NK-92 treated with Interleukin-12 subunit alpha and Interleukin-12 subunit beta, amount 100 ng/mL, for 24 hours (cell line): Measurements from ENCODE around the gene GABRB2.
"Not testable (repeated sequence)": the region's sequence is repeated elsewhere in the genome, so short reads cannot be mapped to it uniquely, and the experiment has no call there.

Experiments
- DNase-seq: peaks from one replicate; lab custom pipeline; 2025; lab: John Stamatoyannopoulos, UW

GABRB2 gene

DNA sequence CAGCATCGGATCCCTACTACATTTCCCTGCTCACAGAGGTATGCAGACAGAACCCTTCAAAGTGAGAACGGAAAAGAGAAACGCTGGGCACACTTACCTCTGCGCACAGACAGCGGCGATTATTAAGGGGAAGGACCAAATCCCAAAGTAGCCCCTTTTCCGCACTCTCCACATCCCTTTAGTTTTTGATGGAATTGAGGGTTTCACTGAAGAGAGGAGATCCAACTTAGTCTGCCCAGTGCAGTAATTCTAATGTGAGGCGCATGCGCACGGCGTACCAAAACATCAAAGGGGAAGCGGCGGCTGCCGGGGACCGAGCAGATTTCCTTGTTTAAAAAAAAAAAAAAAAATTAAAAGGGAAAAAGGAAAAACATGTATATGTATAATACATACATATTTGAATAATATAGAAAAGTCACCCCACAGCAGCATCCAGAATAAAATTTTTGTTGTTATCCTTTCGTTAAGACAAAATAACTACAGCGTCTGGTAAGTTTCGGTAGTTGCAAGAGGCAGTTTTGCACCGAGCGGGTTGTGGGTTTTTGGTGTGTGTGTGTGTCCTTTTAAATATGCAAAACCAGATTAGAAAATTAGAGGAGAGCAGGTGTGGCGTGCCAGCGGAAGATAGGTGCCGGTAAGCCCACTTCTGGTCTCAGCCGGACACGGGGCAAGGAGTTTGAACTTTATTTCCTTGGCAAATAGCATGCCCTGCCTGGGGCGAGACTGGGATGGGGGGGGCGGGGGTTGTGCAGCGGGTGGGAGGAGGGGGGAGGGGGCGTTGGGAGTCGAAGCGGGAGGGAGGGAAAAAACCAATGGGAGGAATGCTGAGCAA lies at the start of gene GABRB2:
TSS of gene GABRB2 (minus strand) at position 256 of the 832 bp plus-strand sequence. CDS start at position 174, 82 bp downstream.
- DNase-seq, result no peak

DNA sequence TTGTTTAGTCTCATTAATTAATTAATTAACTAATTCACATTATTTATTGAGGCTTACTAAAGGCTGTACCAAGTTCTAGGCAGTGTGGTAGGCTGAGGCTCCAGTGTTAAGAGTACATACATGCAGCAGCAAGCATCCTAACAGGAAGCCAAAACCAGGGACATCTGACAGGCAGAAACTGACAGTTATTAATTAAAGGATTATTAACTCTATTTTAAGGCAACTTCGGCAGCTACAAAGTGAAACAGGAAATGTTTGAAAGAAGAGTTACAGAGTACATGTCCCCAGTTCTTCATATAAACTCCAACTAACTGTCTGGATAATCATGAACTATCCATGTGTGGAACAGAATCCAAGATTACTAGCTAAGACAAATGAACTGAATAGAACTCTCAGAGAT lies 39.3 kb upstream of the GABRB2 start:
- DNase-seq, result no peak

DNA sequence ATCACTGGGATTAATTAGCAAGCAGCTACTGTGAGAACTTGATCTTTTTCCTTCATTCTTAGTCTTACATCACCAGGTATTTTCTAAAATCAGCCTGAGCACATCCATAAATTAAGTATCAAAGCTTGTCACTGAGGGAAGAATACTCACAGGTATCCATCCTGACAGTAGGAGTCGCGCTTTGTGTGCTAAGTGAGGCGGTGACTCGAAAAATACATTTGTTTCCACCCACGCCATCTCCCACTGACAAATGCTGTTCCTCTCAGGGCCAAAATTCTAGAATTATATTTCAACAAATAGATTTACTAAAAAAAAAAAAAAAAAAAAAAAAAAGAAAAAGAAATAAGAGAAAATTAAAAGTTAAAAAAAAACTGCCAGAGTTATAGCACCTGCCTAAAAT lies 34.1 kb upstream of the GABRB2 start:
- DNase-seq, result no peak

DNA sequence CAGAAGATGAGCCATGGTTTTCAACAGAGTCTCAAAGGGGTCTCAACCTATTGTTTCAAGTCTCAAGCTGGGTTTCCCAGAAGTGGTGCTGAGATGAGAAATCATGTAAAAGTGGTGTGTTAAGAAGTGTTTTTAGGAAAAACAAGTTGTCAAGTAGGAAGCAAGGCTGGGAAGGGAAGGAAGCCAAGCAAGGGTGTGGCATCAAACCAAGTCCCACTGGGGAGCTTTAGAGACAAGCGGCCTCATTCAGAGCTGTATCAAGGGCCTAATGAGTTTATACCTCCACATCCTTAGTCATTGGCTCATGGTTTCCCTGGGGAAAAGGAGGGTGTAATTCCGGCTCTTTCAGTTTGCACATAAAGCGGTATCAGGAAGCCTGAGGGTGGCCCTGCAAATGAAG lies 26.4 kb upstream of the GABRB2 start:
- DNase-seq, result no peak

DNA sequence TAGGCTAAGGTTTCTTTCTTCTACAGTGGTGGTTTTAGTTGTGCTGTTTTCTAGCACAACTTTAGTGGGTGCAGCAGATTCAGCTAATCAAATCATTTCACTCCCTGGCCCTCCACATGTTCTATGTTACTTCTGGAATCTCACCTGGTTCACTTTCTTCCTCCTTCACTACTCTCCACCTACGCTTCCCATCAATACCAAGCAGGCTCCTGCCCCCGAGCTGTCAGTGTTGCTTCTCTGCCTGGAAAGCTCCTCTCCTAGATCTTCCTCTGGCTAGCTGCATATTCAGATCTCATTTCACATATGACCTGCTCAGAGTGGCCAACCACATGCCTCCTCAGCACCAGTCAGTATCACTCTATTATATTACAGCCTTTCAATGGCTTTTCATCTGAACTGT lies 19.6 kb upstream of the GABRB2 start:
- no peak for DNase-seq

DNA sequence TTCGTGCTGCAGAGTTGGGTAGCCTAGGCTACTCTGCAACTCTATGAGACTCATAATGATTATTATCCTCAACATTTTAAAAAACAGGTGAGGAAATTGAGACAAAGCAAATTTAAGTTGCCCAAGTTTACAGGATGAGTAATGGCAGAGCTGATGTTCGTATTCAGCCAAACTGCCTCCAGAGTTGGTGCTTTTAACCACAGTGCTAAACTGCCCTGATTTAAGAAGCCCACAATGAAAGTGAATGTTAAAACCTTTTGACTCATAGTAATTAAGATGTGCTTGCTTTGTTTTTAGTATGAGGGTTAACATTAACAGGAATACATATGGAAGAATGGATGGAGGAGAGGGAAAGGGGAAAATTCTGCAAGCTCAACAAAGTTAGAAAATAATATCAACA lies 15.9 kb upstream of the GABRB2 start:
- DNase-seq, result no peak

DNA sequence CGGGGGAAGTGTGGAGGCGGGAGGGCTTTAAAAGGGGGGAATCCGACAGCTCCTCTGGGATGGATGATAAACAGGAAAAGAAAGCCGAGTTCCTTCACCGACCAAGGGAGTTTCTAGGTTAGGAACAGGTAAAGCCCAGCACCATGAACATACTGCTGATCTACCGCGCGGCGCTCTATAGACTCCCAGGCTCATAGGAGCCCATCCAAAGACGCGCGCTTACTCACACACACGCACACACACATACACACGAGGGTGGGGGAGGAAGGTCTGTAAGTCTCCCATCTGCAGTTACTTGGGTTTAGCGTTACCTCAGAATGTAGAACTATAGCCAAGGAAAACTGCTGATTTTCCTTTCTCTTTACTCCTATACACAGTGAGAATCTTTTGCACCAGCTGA lies 2.6 kb upstream of the GABRB2 start:
- no peak for DNase-seq

DNA sequence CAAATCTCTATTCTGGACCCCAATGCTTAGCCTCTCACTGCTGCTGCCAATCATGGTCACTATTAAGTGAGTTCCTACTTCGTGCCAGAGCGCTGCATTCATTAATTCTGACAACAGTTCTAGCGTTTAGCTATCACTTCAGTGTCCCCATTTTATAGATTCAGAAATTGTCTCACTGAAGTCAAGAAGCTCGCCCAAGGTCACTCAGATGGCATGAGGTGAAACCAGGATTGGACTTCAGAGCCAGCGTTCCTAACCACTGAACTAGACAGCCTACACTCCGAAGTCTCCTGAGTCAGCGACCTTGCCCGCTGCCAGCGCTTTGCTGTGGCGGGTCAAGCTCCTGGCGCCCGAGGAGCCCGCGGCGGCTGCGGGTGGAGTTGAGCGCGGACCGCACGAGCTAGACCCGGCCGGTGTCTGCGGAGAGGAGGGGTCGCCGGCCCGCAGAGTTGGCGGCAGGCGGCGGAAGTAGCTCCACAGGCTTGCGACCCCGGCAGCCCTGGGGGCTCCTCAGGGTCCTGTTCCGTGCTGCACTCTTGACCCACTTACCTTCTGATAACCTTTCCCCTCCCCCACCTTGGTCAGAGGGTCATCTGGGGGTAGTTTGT lies 2.1 kb upstream of the GABRB2 start:
- no peak for DNase-seq

DNA sequence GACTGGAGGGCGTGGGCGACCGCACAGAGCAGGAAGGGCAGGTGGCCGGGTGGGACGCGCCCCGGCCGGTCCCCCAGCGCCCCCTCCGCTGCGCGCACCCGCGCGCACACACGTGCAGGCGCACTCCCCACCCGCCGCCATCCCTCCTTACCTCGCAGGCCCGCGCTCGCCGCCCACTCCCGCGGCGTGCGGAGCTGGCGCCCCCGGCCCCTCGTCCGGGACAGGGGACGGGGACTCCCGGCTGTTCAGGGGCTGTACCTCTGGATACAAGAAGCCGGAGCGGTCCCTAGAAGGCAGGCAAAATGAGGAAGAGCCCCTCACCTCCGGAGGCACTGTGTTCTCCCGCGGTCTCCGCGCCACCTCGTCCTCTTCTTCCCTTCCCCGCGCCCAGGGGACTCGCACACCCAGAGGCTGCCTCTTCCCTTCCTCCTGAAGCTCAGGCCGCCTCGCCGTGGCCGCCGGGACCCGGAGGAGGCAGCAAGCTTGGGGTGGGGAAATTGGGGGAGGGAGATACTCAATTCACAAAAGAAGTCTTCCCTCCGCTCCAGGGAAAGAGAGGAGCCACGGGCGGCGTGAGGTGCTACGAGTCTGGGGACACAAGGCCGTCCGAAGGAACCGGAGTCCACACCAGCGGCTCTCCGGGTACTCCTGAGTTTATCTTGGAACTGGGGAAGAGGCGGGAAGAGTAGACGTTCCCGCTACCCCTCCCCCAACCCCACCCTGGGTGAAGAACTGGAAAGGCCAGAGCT lies 1.4 kb upstream of the GABRB2 start:
- DNase-seq, result no peak

DNA sequence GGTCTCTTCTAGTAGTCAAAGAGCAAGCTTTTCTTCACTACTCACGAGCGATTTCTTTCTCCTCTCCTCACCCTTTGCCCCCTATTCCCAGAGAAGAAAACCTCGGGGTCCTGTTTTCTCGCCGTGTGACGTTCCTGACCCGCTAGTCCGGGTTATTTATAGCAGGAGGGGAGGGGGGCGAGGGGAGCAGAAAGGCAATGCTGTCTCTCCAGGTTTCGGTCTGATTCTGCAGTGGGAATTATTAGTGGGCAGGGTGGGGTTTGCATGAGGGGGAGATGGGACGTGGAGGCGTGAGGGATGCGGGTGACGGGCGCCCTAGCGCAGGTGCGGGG lies 847 bp upstream of the GABRB2 start:
- no peak for DNase-seq

DNA sequence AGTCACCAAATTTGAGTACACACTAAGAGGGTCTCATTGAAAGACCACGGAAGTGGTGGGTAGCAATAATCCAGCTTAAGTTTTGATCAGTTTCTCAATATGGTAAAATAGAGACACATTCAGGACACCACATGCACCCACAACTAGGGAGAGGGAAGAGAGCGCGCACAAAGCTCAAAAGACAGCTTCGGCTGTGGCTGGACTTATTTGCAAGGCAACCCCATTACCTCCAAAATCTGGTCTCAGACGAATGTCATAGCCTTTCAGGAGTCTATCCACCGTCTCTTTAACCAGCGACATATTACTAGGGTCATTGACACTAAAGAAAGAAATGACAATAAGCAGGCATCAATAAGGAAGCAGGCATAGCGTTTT lies 443 bp downstream of the GABRB2 start:
- DNase-seq, result no peak

DNA sequence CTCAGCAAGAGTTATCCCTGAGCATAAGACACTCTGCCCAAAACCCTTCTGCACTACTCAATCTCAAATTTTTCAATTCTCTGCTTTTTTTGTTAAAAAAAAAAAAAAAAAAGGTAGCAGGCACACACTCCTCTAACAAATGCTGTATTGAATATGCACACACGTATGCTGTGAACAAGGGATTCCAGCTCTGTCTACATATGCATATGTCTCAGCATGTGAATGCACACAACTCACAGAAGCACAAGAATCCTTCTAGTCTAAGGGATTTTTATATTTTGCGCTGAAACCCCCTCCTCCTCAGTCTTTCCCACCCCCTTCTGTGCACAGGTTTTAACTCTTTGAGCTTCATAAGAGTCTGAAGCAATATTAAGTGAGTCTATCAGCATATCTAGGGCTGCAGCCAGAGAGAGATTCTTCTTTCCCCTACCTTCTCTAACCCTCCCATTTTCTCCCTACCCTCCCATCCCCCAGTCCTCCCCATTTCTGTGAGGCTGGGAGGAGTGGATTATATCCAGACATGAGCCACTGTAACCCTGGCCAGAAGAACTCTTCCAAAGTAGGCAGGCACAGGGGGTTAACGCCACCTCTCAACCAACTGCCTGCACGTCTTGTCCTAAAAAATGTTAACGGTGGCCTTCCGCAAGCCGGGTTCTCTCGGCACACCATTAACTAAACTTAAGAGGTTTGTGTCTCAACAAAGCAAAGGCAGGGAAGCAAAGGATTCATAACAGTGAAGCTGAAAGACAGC lies 1.0 kb downstream of the GABRB2 start:
- no peak for DNase-seq

DNA sequence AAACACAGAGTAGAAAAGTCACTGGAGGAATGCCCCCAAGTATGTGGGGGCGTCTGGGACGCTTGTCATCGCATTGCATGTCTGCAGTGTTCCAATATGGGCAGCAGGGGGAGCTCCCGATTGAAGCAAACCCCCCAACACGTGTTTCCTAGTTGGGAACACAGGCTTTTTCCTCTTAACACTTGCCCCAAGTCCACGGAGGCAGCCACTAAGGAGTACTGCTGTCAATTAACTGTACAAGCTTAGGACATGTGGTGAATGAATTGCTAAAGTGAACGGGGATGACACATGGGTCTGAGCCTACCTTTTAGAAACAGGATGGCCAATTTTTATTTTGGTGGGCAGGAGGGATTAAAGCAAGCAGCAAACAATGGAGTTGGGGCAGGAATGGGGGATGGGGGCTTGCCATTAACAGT lies 2.2 kb downstream of the GABRB2 start:
- peak; percentile 12 for DNase-seq

DNA sequence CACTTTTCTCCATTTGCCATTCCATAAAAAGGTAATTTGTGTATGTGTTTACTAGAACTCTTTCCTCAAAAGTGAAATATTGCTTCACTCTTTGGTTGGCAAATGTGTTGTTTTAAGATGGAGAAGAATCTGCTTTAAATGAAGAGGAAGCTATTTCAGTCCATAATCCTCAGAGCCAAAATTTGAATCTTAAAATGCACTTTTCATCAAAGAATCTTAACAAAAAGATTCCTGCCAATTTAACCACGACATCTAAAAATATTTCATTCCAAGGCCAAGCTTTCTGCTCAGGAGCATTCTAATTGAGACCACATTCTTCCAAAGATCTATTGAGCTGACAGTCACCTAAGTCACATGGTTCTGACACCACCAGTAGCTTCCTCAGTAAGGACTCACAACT lies 7.5 kb downstream of the GABRB2 start:
- DNase-seq, result no peak

DNA sequence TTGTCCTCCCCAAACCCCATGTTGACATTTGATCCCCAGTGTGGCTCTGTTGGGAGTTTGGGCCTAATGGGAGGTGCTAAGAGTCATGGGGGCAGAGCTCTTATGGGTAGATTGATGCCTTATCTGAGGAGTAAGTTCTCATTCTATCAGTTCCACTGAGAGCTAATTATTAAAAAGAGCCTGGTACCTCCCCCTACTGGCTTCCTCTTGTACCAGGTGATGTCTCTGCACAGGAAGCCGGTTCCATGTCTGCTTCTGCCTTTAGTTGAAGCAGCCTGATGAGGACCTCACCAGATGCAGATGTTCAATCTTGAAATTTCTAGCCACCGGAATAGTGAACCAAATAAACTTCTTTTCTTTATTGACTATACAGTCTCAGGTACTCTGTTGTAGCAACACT lies 10.8 kb downstream of the GABRB2 start:
- DNase-seq, result no peak

DNA sequence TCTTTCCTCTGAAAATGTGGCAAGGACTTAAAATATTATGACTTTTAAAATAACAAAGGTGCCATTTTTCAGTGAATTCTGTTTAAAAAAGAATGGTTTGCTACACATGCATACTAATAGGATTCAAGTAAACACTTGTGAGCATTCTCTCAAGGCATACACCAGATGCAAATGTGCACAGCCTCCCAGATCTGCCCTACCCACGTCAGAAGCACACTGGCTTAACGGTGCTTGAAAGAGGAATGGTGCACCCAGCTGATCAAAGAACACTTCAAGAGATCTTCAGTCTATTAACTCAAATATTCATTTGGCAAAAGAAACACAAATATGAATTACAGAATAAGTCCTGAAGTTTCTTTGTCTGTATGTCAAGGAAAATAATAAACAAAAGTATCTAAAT lies 15.8 kb downstream of the GABRB2 start:
- DNase-seq, result no peak

DNA sequence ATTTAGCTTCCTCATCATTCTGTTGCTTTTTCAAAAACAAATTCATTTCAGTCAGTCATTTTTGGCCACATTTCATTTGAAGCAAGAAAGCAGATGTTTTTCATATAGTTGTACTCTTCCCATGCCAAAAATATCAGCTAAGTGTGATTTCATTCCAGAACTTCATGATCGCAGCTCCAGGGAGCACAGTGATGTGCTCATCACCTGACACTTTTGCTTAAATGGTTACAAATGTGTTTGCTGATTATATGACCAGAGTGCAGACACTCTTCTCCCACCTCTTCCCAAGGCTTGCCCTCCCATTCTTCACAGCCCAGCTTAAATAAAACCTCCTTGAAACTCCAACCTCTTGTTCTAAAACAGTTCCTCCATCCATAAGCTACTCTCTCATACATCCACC lies 32.6 kb downstream of the GABRB2 start:
- no peak for DNase-seq

DNA sequence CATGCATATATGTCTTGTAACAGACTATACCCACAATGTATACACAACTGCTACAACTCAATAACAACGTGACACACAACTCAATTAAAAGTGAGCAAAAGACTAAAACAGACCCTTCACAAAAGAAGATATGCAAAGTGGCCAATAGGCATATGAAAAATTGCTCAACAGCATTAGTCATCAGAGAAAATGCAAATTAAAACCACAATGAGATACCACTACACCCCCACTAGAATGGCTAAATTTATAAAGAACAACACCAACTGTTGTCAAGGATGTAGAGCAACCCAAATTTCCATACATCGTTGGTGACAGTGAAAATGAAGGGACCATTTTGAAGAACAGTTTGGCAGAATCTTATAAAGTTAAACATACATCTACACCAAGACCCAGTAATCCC lies 38.9 kb downstream of the GABRB2 start:
- no peak for DNase-seq

DNA sequence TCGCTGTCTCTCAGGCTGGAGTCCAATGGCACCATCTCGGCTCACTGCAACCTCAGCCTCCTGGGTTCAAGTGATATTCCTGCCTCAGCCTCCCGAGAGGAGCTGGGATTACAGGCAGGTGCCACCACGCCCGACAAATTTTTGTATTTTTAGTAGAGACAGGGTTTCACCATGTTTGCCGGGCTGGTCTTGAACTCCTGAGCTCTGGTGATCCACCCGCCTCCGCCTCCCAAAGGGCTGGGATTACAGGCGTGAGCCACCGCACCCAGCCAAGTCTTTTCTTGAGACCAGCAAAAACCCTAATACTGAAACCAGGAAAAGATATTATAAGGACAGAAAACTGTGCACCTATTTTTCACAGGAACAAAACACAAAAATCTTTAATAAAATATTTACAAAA lies 41.4 kb downstream of the GABRB2 start:
- DNase-seq, result not testable (repeated sequence)

DNA sequence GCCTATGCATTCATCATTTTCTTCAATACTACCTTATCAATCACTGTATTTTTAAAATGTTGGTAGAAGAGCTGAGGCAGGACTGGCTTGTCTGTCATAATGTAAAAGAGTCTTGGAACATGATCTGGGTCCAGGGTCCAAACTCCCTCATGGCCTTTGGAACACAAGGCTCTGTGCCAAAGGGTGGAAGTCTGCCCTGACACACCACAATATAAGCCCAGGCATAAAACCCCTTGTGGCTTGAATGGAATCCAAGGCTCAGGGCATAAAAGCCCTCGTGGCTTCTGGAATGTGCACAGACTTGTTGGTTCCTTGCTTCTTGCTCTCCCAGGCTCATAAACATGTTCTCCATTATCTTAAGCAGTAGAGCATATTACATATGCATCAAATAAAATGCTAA lies 48.0 kb downstream of the GABRB2 start:
- DNase-seq, result no peak

DNA sequence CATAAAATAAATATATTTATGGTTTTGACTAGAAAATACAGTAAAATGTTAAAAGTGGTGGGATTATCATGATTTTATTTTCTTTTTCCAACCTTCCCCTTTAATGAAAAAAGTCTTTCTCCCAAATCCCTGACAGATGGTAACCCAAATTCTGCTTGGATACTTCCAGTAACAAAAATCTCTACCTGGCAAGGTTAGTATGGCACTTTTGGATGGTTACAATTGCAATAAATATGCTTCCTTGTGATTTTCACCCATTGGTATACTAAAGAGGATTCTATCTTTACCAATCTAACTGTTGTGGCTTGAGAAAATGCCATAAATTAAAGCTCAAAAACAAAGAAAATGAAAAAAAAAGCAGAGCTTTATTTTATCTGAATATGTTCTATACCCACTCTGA lies 62.8 kb downstream of the GABRB2 start:
- DNase-seq, result no peak

DNA sequence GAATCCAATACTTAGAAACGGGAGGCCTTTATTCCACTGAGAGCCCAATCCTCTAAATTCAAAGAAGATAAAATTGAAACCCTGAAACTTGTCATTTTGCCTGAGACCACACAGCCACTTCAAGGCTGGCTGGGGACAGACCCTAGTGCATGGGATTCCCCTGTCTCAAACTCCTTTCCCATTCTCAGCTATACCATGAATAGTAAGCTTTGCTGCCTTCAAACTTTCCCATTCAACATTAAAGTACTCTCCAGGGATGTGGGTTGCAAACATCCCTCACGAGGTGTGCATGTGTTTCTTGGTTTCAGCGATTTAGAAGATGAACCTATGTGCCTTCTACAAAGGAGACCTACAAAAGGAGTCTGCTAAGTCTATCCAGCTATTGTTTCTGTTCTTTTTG lies 64.6 kb downstream of the GABRB2 start:
- DNase-seq, result no peak
